ENCODE data around the gene PRELID2.
"Not testable (repeated sequence)": the region's sequence is repeated elsewhere in the genome, so short reads cannot be mapped to it uniquely, and the experiment has no call there.

PRELID2 gene

GRCh38 chr5:145834917-145835847 is at the start of gene PRELID2:
Gene PRELID2 (minus strand): TSS chr5:145835342. CDS start chr5:145835251, 91 bp downstream.
- no peak for TF ChIP-seq CTCF (IDR thresholded peaks at IDR 0.05; ENCODE audit: insufficient read depth, low read depth, low read length, missing control alignments)
- DNase-seq (ENCODE audit: low read depth): no peak
- no peak within 1 kb of the TSS for H3K4me3 ChIP-seq (ENCODE audit: low read depth, low read length)

- no peak for TF ChIP-seq CTCF (IDR thresholded peaks at IDR 0.05; ENCODE audit: insufficient read depth, low read depth, low read length, missing control alignments)
- no peak for DNase-seq (ENCODE audit: low read depth)
These were observed 39.6 kb upstream of the PRELID2 start for GRCh38 chr5:145874765-145875164.

GRCh38 chr5:145872914-145873313 is 37.8 kb upstream of the PRELID2 start, which contains the start of gene GRXCR2:
Gene GRXCR2 (minus strand): TSS chr5:145873014. CDS start chr5:145872968, 46 bp downstream.
- no peak within 1 kb of the TSS for H3K4me3 ChIP-seq (ENCODE audit: low read depth, low read length)
- no peak for TF ChIP-seq CTCF (IDR thresholded peaks at IDR 0.05; ENCODE audit: insufficient read depth, low read depth, low read length, missing control alignments)
- DNase-seq (ENCODE audit: low read depth): no peak

More at GRCh38 chr5:145874765-145875164, 39.6 kb upstream of the PRELID2 start:
- H3K4me3 ChIP-seq (ENCODE audit: low read depth, low read length): no peak overlapping the region

GRCh38 chr5:145872486-145872885 is 37.3 kb upstream of the PRELID2 start:
- H3K4me3 ChIP-seq (ENCODE audit: low read depth, low read length): no peak overlapping the region
- DNase-seq (ENCODE audit: low read depth): no peak
- TF ChIP-seq CTCF (IDR thresholded peaks at IDR 0.05; ENCODE audit: insufficient read depth, low read depth, low read length, missing control alignments): no peak

- DNase-seq (ENCODE audit: low read depth): no peak
- TF ChIP-seq CTCF (IDR thresholded peaks at IDR 0.05; ENCODE audit: insufficient read depth, low read depth, low read length, missing control alignments): no peak
- H3K4me3 ChIP-seq (ENCODE audit: low read depth, low read length): no peak overlapping the region
These were observed 34.6 kb upstream of the PRELID2 start for GRCh38 chr5:145869753-145870152.

GRCh38 chr5:145867806-145868205 is 32.7 kb upstream of the PRELID2 start:
- no peak overlapping the region for H3K4me3 ChIP-seq (ENCODE audit: low read depth, low read length)
- DNase-seq (ENCODE audit: low read depth): no peak
- no peak for TF ChIP-seq CTCF (IDR thresholded peaks at IDR 0.05; ENCODE audit: insufficient read depth, low read depth, low read length, missing control alignments)

- DNase-seq (ENCODE audit: low read depth); H3K4me3 ChIP-seq (ENCODE audit: low read depth, low read length): not testable (repeated sequence)
These were observed 29.3 kb upstream of the PRELID2 start for GRCh38 chr5:145864432-145864831.

All from GM12865 (cell line).